Upper lobe of left lung (tissue), 6 donors: Measurements from ENCODE around the gene ASCC2. TPM values are rescaled to one million over a fixed set of nuclear protein-coding genes. Genes with fewer than 3 reads are reported as not detected.

Experiments used
- ATAC-seq, 2 donors: fragments of 200-7000 bp; cut with Tn5 transposase; one replicate each; pipeline ENCODE4 v1.9.1; 2022; ENCODE audit warnings: mild to moderate bottlenecking in 2 of 2, moderate library complexity in 2 of 2; ENCODE audit not compliant: low FRiP score in 2 of 2
- DNase-seq, 2 donors: peaks; one replicate each; pipeline ENCODE4 v3.0.0-alpha.2; 2019 to 2020
- H3K27ac ChIP-seq, 4 donors: fragments of 200-600 bp; sonication (generic); one replicate each; pipeline ENCODE4 v1.5.1; 2016 to 2019
- H3K27me3 ChIP-seq, 4 donors: fragments of 200-600 bp; sonication (generic); one replicate each; pipeline ENCODE4 v1.5.1; 2017 to 2019
- H3K36me3 ChIP-seq, 4 donors: fragments of 200-600 bp; sonication (generic); one replicate each; pipeline ENCODE4 v1.5.1; 2016 to 2019
- H3K4me1 ChIP-seq, 4 donors: fragments of 200-600 bp; sonication (generic); one replicate each; pipeline ENCODE4 v1.5.1; 2018 to 2019
- H3K4me3 ChIP-seq, 4 donors: fragments of 200-600 bp; sonication (generic); one replicate each; pipeline ENCODE4 v1.5.1; 2017 to 2019; ENCODE audit warnings: mild to moderate bottlenecking in 2 of 4, moderate library complexity in 1 of 4
- H3K9me3 ChIP-seq, 4 donors: fragments of 200-600 bp; sonication (generic); one replicate each; pipeline ENCODE4 v1.5.1; 2018 to 2019
- EP300 ChIP-seq, 4 donors: sonication (generic); formaldehyde crosslinking; IDR thresholded peaks; one replicate each; pipeline ENCODE4 v1.5.1; 2017; ENCODE audit warnings: antibody characterized with exemption in 4 of 4, control low read depth in 2 of 4
- POLR2A ChIP-seq, 4 donors: fragments of 450-650 bp; IDR thresholded peaks; one replicate each; pipeline ENCODE4 v1.5.1; 2016 to 2017; ENCODE audit warnings: antibody characterized with exemption in 4 of 4, mild to moderate bottlenecking in 2 of 4
- POLR2AphosphoS5 ChIP-seq, 2 donors: sonication (generic); formaldehyde crosslinking; IDR thresholded peaks; one replicate each; pipeline ENCODE4 v1.5.1; 2017; ENCODE audit warnings: antibody characterized with exemption in 2 of 2
- WGBS, 2 donors: methylation state at CpG; one replicate each; pipeline ENCODE4 v1.1.5; 2017 to 2018; 5-methylcytosine and 5-hydroxymethylcytosine counted together
- total RNA-seq, 6 donors: library from RNA; depleted of rRNA in 4 of 6; stranded (reverse); fragments of >200 nt in 4 of 6; gene quantifications; one replicate each; pipeline versions ENCODE4 v1.1.0 to v1.2.1, GENCODE V29; 2016 to 2021
- TF ChIP-seq, protein P1 (sequence below), 6 experiments: fragments of 450-650 bp in 4 of 6; fragments of 200-600 bp in 2 of 6; sonication (generic) in 2 of 6; IDR thresholded peaks; one replicate each; pipeline ENCODE4 v1.5.1; 2016 to 2019; ENCODE audit warnings: antibody characterized with exemption in 6 of 6
- donor health status: DM: no; HTN: no; CAD: no; lungs with moderate emphysema.
- donor health status: DM: no; HTN: yes; CAD: no; lungs with severe emphysema.

ASCC2 gene
- total RNA-seq, 6 donors from 2014 or later = 42.3 to 129 (median 64.3) TPM

GRCh38 chr22:29816980-29817379, 21.1 kb downstream of the ASCC2 start:
- ATAC-seq = no peak

DNA sequence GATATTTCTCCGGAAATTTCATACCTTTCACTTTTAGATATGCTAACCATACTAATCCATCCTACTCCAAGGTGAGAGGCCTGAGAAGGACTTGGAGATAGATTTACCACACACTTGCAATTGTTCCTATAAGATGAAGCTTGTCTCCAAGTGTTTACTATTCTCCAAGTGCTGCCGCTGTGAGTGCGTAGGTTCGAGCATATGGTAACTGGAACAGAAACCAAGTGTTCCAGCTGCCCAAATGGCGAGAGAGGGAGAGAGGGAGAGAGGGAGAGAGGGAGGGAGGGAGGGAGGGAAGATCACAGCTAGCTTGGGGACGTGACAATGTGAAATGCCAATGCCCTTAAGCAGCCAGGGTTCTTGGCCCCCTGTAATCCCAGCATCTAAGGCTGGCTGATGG, 21.5 kb downstream of the ASCC2 start:
- TF ChIP-seq EP300 (IDR thresholded peaks at IDR 0.05) (no peak), POLR2A (IDR thresholded peaks at IDR 0.05) (no peak), POLR2AphosphoS5 (IDR thresholded peaks at IDR 0.05) (no peak)
- TF ChIP-seq, protein P1, sequence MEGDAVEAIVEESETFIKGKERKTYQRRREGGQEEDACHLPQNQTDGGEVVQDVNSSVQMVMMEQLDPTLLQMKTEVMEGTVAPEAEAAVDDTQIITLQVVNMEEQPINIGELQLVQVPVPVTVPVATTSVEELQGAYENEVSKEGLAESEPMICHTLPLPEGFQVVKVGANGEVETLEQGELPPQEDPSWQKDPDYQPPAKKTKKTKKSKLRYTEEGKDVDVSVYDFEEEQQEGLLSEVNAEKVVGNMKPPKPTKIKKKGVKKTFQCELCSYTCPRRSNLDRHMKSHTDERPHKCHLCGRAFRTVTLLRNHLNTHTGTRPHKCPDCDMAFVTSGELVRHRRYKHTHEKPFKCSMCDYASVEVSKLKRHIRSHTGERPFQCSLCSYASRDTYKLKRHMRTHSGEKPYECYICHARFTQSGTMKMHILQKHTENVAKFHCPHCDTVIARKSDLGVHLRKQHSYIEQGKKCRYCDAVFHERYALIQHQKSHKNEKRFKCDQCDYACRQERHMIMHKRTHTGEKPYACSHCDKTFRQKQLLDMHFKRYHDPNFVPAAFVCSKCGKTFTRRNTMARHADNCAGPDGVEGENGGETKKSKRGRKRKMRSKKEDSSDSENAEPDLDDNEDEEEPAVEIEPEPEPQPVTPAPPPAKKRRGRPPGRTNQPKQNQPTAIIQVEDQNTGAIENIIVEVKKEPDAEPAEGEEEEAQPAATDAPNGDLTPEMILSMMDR (IDR thresholded peaks at IDR 0.05) = no peak
- Histone ChIP-seq H3K4me1 (peaks cover 12 to 32% (median 12%) of the 10 kb centered on the region in 4 donors), H3K4me3 (no peak overlapping the region), H3K36me3 (peaks cover 18 to 94% (median 51%) of the 10 kb centered on the region in 4 donors), H3K27me3 (no peaks in the 10 kb centered on the region), H3K27ac (peak overlapping the region in 1 of 4 donors; percentile 13), H3K9me3 (no peaks in the 10 kb centered on the region)
- 66 to 71% methylated on average over 6 of the region's 6 CpGs for WGBS, 2 donors
- DNase-seq (no peak), ATAC-seq (no peak)

More at GRCh38 chr22:29816980-29817379, 21.1 kb downstream of the ASCC2 start:
- Histone ChIP-seq H3K9me3 (no peaks in the 10 kb centered on the region), H3K36me3 (peaks cover 18 to 94% (median 51%) of the 10 kb centered on the region in 4 donors), H3K4me3 (no peak overlapping the region), H3K27ac (peak overlapping the region in 1 of 4 donors; percentile 13), H3K4me1 (peaks cover 9 to 32% (median 14%) of the 10 kb centered on the region in 4 donors), H3K27me3 (no peaks in the 10 kb centered on the region)
- TF ChIP-seq EP300 (IDR thresholded peaks at IDR 0.05) (no peak), POLR2AphosphoS5 (IDR thresholded peaks at IDR 0.05) (no peak), POLR2A (IDR thresholded peaks at IDR 0.05) (no peak)
- TF ChIP-seq, protein P1 (IDR thresholded peaks at IDR 0.05) = no peak
- WGBS, 2 donors = 83 to 89% methylated on average over 2 of the region's 2 CpGs
- DNase-seq = no peak

- no peaks in the 10 kb centered on the region for H3K9me3 ChIP-seq
- 60 to 86% methylated on average over 1 to 2 of the region's 2 CpGs for WGBS, 2 donors
- H3K27me3 ChIP-seq = no peaks in the 10 kb centered on the region
- H3K36me3 ChIP-seq = peaks cover 18 to 94% (median 55%) of the 10 kb centered on the region in 4 donors
- no peak for TF ChIP-seq POLR2AphosphoS5 (IDR thresholded peaks at IDR 0.05)
- TF ChIP-seq POLR2A (IDR thresholded peaks at IDR 0.05) = no peak
- TF ChIP-seq, protein P1 (IDR thresholded peaks at IDR 0.05) = no peak
- TF ChIP-seq EP300 (IDR thresholded peaks at IDR 0.05) = no peak
- H3K27ac ChIP-seq = peak overlapping the region in 1 of 4 donors; percentile 20
- no peak overlapping the region for H3K4me3 ChIP-seq
- peaks cover 10 to 32% (median 12%) of the 10 kb centered on the region in 4 donors for H3K4me1 ChIP-seq
- DNase-seq = no peak
- peak in 1 of 2 donors; percentile 56 for ATAC-seq
Measured at GRCh38 chr22:29816128-29816527, 21.9 kb downstream of the ASCC2 start.

- no peak for DNase-seq
- no peak overlapping the region for H3K4me3 ChIP-seq
- H3K27me3 ChIP-seq = no peaks in the 10 kb centered on the region
- TF ChIP-seq EP300 (IDR thresholded peaks at IDR 0.05) (no peak), POLR2AphosphoS5 (IDR thresholded peaks at IDR 0.05) (no peak), POLR2A (IDR thresholded peaks at IDR 0.05) (no peak)
- TF ChIP-seq, protein P1 (IDR thresholded peaks at IDR 0.05) = no peak
- peak overlapping the region in 1 of 4 donors; percentile 20 for H3K27ac ChIP-seq
- no peak for ATAC-seq
- peaks cover 10 to 32% (median 15%) of the 10 kb centered on the region in 4 donors for H3K4me1 ChIP-seq
- WGBS, 2 donors = 86 to 90% methylated on average over 4 of the region's 4 CpGs
- peaks cover 18 to 91% (median 59%) of the 10 kb centered on the region in 4 donors for H3K36me3 ChIP-seq
- no peaks in the 10 kb centered on the region for H3K9me3 ChIP-seq
Measured at GRCh38 chr22:29815580-29815979, 22.5 kb downstream of the ASCC2 start.

- ATAC-seq = no peak
Measured at GRCh38 chr22:29814003-29814402, 24.1 kb downstream of the ASCC2 start.

More at GRCh38 chr22:29814003-29814402, 24.1 kb downstream of the ASCC2 start:
- peaks cover 18 to 90% (median 52%) of the 10 kb centered on the region in 4 donors for H3K36me3 ChIP-seq
- no peaks in the 10 kb centered on the region for H3K9me3 ChIP-seq
- H3K4me1 ChIP-seq = peaks cover 10 to 35% (median 18%) of the 10 kb centered on the region in 4 donors
- WGBS, 2 donors = 86 to 89% methylated on average over 5 of the region's 5 CpGs
- no peak for DNase-seq
- H3K27me3 ChIP-seq = no peaks in the 10 kb centered on the region
- H3K27ac ChIP-seq = no peak overlapping the region
- TF ChIP-seq, protein P1 (IDR thresholded peaks at IDR 0.05) = no peak
- no peak for TF ChIP-seq POLR2A (IDR thresholded peaks at IDR 0.05)
- no peak for TF ChIP-seq EP300 (IDR thresholded peaks at IDR 0.05)
- TF ChIP-seq POLR2AphosphoS5 (IDR thresholded peaks at IDR 0.05) = no peak
- H3K4me3 ChIP-seq = no peak overlapping the region
